HFF-Myc (cell line): Measurements from ENCODE around the gene ASB4.

ENCODE experiments used
- DNase-seq: peaks from one replicate; pipeline ENCODE4 v3.0.0-alpha.2; 2011; ENCODE audit warnings: low read depth; ENCODE audit errors: extremely low read depth
- H3K4me3 ChIP-seq: replicated peaks from 2 replicates; pipeline ENCODE4 v1.5.1; 2011; ENCODE audit warnings: low read depth, mild to moderate bottlenecking, control low read depth, low read length
- CTCF ChIP-seq: IDR thresholded peaks from 2 replicates; pipeline ENCODE4 v1.5.1; 2012; ENCODE audit warnings: mild to moderate bottlenecking, low read depth, low read length, control low read depth; ENCODE audit errors: missing control alignments

ASB4 gene

GRCh38 chr7:95536656-95537311 is 51.0 kb downstream of the ASB4 start:
- no peak for DNase-seq
- H3K4me3 ChIP-seq, result no peak overlapping the region
- TF ChIP-seq CTCF, result no peak

- TF ChIP-seq CTCF, result no peak
- no peak overlapping the region for H3K4me3 ChIP-seq
- DNase-seq, result no peak
These were observed 51.7 kb downstream of the ASB4 start for GRCh38 chr7:95537468-95537867.

- TF ChIP-seq CTCF, result no peak
- H3K4me3 ChIP-seq, result no peak overlapping the region
- no peak for DNase-seq
These were observed 53.7 kb downstream of the ASB4 start for GRCh38 chr7:95539426-95539825.

- no peak for DNase-seq
- H3K4me3 ChIP-seq, result no peak overlapping the region
- TF ChIP-seq CTCF, result no peak
These were observed 54.6 kb downstream of the ASB4 start for GRCh38 chr7:95540366-95540765.

GRCh38 chr7:95543312-95543711 is 57.6 kb downstream of the ASB4 start:
- no peak for TF ChIP-seq CTCF
- no peak for DNase-seq
- no peak overlapping the region for H3K4me3 ChIP-seq

- no peak for TF ChIP-seq CTCF
- DNase-seq, result no peak
- no peak overlapping the region for H3K4me3 ChIP-seq
These were observed 58.4 kb downstream of the ASB4 start for GRCh38 chr7:95544171-95544570.
